GM12873 (cell line): ENCODE data around the gene FAM227B.

ENCODE experiments used
- CTCF ChIP-seq: IDR thresholded peaks from 2 replicates; pipeline ENCODE4 v1.5.1; 2012; ENCODE audit warnings: low read depth, mild to moderate bottlenecking, moderate library complexity, low read length, control low read depth; ENCODE audit not compliant: insufficient read depth; ENCODE audit errors: missing control alignments

The FAM227B gene

GRCh38 chr15:49464522-49464921 is 156.1 kb downstream of the FAM227B start:
- TF ChIP-seq CTCF: no peak

- no peak for TF ChIP-seq CTCF
Observed at GRCh38 chr15:49462232-49462844, 158.3 kb downstream of the FAM227B start.

- TF ChIP-seq CTCF: no peak
Observed at GRCh38 chr15:49460411-49460941, 160.1 kb downstream of the FAM227B start.

GRCh38 chr15:49458145-49458544 is 162.5 kb downstream of the FAM227B start:
- TF ChIP-seq CTCF: no peak

- no peak for TF ChIP-seq CTCF
Observed at GRCh38 chr15:49456166-49456565, 164.5 kb downstream of the FAM227B start.

- TF ChIP-seq CTCF: no peak
Observed at GRCh38 chr15:49452595-49452994, 168.0 kb downstream of the FAM227B start.

- TF ChIP-seq CTCF: no peak
Observed at GRCh38 chr15:49441816-49442215, 178.8 kb downstream of the FAM227B start.
